HCT116 (cell line): ENCODE results near the gene AADACL4. TPM values are rescaled to one million over a fixed set of nuclear protein-coding genes. Genes with fewer than 3 reads are reported as not detected.

Experiments used
- ATAC-seq: fragments of 200-7000 bp; cut with Tn5 transposase; 2 replicates; pipeline ENCODE4 v1.9.1; 2020; ENCODE audit warnings: mild to moderate bottlenecking, moderate library complexity
- BruUV-seq: library from RNA; stranded (reverse); fragments of 400-500 nt; replicated peaks from 2 replicates; lab custom pipeline; 2021; lab: Mats Ljungman, UMichigan
- CTCF ChIA-PET: fragments of 300-600 bp; sonication (Branson Sonifier 250); formaldehyde crosslinking; loops from one replicate; lab custom pipeline; 2021; ENCODE audit warnings: antibody characterized with exemption; lab: Charles Lee
- POLR2A ChIA-PET: fragments of 300-600, 350-600 bp; sonication (Branson Sonifier 250); formaldehyde crosslinking; loops from one replicate; lab custom pipeline; 2021; ENCODE audit warnings: antibody characterized with exemption; lab: Charles Lee
- RAD21 ChIA-PET, 2 experiments: fragments of 300-600 bp; sonication (Branson Sonifier 250); formaldehyde crosslinking; loops; one replicate each; lab custom pipeline; 2023; ENCODE audit warnings: low total read pairs in 2 of 2; ENCODE audit not compliant: uncharacterized antibody in 2 of 2, unreplicated experiment in 2 of 2, low non-redundant PET in 1 of 2; lab: Charles Lee
- DNase-seq: peaks from one replicate; pipeline ENCODE4 v3.0.0-alpha.2; 2010; ENCODE audit warnings: low read depth, low spot score
- H2AFZ ChIP-seq: fragments of 200-600 bp; shearing (Covaris generic), sonication (generic); 2 replicates; pipeline ENCODE4 v1.6.1; 2017; ENCODE audit warnings: low read depth, mixed run types, mixed read lengths, antibody characterized with exemption, low read length; ENCODE audit not compliant: poor library complexity, severe bottlenecking
- H3K27ac ChIP-seq: 2 replicates; pipeline ENCODE4 v1.5.1; 2012; ENCODE audit warnings: low read depth, low read length
- H3K27me3 ChIP-seq: fragments of 200-600 bp; sonication (generic); 2 replicates; pipeline ENCODE4 v1.6.1; 2016; ENCODE audit warnings: mixed run types, low read length, mixed read lengths; ENCODE audit not compliant: insufficient read depth
- H3K36me3 ChIP-seq, 2 experiments: fragments of 200-500 bp in 1 of 2; fragments of 200-600 bp in 1 of 2; sonication (Bioruptor generic) in 1 of 2; sonication (generic) in 1 of 2; 2 replicates each; pipeline versions ENCODE4 v1.5.1 to v1.6.1; 2014 to 2016; ENCODE audit warnings: low read length in 2 of 2, inconsistent platforms in 1 of 2, mixed read lengths in 1 of 2, mixed run types in 1 of 2; ENCODE audit not compliant: insufficient read depth in 2 of 2, control insufficient read depth in 1 of 2
- H3K4me1 ChIP-seq, 2 experiments: fragments of 200-600 bp in 1 of 2; sonication (generic) in 1 of 2; 2 replicates each; pipeline versions ENCODE4 v1.5.1 to v1.6.1; 2012 to 2017; ENCODE audit warnings: low read length in 2 of 2, inconsistent platforms in 1 of 2, mild to moderate bottlenecking in 1 of 2, mixed read lengths in 1 of 2, mixed run types in 1 of 2, moderate library complexity in 1 of 2; ENCODE audit not compliant: insufficient read depth in 2 of 2, control insufficient read depth in 1 of 2
- H3K4me2 ChIP-seq: fragments of 200-600 bp; sonication (generic); 2 replicates; pipeline ENCODE4 v1.6.1; 2017; ENCODE audit warnings: mixed run types, low read length, mixed read lengths
- H3K4me3 ChIP-seq, 2 experiments: fragments of 200-600 bp in 1 of 2; sonication (generic) in 1 of 2; replicated peaks in 1 of 2; 2 replicates each; pipeline ENCODE4 v1.5.1; 2011 to 2016; ENCODE audit warnings: low read length in 2 of 2, control low read depth in 1 of 2, low read depth in 1 of 2, mild to moderate bottlenecking in 1 of 2, mixed read lengths in 1 of 2, mixed run types in 1 of 2
- H3K79me2 ChIP-seq: fragments of 200-600 bp; sonication (generic); 2 replicates; pipeline ENCODE4 v1.6.1; 2017; ENCODE audit warnings: mild to moderate bottlenecking, mixed run types, low read length, moderate library complexity, mixed read lengths; ENCODE audit not compliant: insufficient read depth
- H3K9ac ChIP-seq: fragments of 200-600 bp; sonication (generic); 2 replicates; pipeline ENCODE4 v1.6.1; 2016; ENCODE audit warnings: low read length, mixed read lengths
- H3K9me2 ChIP-seq: fragments of 200-600 bp; sonication (generic), shearing (Covaris generic); 2 replicates; pipeline ENCODE4 v1.6.1; 2017; ENCODE audit warnings: mixed run types, mild to moderate bottlenecking, moderate library complexity; ENCODE audit not compliant: insufficient read depth
- H3K9me3 ChIP-seq, 2 experiments: fragments of 200-500 bp in 1 of 2; fragments of 200-600 bp in 1 of 2; sonication (Bioruptor generic) in 1 of 2; sonication (generic) in 1 of 2; 2 replicates each; pipeline ENCODE4 v1.6.1; 2014 to 2017; ENCODE audit warnings: low read length in 2 of 2, mixed read lengths in 2 of 2, inconsistent platforms in 1 of 2, low read depth in 1 of 2, mild to moderate bottlenecking in 1 of 2, mixed run types in 1 of 2, moderate library complexity in 1 of 2; ENCODE audit not compliant: control insufficient read depth in 1 of 2, insufficient read depth in 1 of 2
- H4K20me1 ChIP-seq: fragments of 200-600 bp; sonication (generic), shearing (Covaris generic); 2 replicates; pipeline ENCODE4 v1.6.1; 2017; ENCODE audit warnings: mixed run types, mild to moderate bottlenecking, moderate library complexity; ENCODE audit not compliant: insufficient read depth
- CBX3 ChIP-seq: IDR thresholded peaks from 2 replicates; pipeline ENCODE4 v1.6.1; 2012; ENCODE audit warnings: low read depth
- CEBPB ChIP-seq: IDR thresholded peaks from 2 replicates; pipeline ENCODE4 v1.6.1; 2012; ENCODE audit warnings: low read depth
- EZH2 ChIP-seq: fragments of 200-600 bp; sonication (generic); IDR thresholded peaks from 2 replicates; pipeline ENCODE4 v1.6.1; 2017; ENCODE audit warnings: antibody characterized with exemption, mixed run types
- EZH2phosphoT487 ChIP-seq: fragments of 200-600 bp; IDR thresholded peaks from 2 replicates; pipeline ENCODE4 v1.6.1; 2018; ENCODE audit warnings: antibody characterized with exemption, borderline replicate concordance
- MAX ChIP-seq: IDR thresholded peaks from 2 replicates; pipeline ENCODE4 v1.6.1; 2012
- POLR2A ChIP-seq: IDR thresholded peaks from 2 replicates; pipeline ENCODE4 v1.7.0; 2011; ENCODE audit warnings: borderline replicate concordance; ENCODE audit not compliant: insufficient read depth, insufficient read length; ENCODE audit errors: extremely low read depth
- RAD21 ChIP-seq: IDR thresholded peaks from 2 replicates; pipeline ENCODE4 v1.6.1; 2012; ENCODE audit warnings: low read depth, mild to moderate bottlenecking
- REST ChIP-seq: IDR thresholded peaks from 2 replicates; pipeline ENCODE4 v1.6.1; 2012; ENCODE audit warnings: low read depth
- SIN3A ChIP-seq: IDR thresholded peaks from 2 replicates; pipeline ENCODE4 v1.6.1; 2012; ENCODE audit warnings: low read depth
- SRF ChIP-seq: IDR thresholded peaks from 2 replicates; pipeline ENCODE4 v1.6.1; 2012; ENCODE audit warnings: low read depth
- TCF7L2 ChIP-seq: IDR thresholded peaks from 2 replicates; pipeline ENCODE4 v1.7.0; 2011; ENCODE audit warnings: borderline replicate concordance, inconsistent platforms; ENCODE audit not compliant: insufficient read depth, insufficient read length; ENCODE audit errors: extremely low read depth
- ZBTB33 ChIP-seq: IDR thresholded peaks from 2 replicates; pipeline ENCODE4 v1.6.1; 2011; ENCODE audit warnings: mild to moderate bottlenecking, low read length, moderate library complexity; ENCODE audit not compliant: insufficient replicate concordance; ENCODE audit errors: extremely low read depth
- ZNF274 ChIP-seq: fragments of 200-500 bp; sonication (Bioruptor generic); IDR thresholded peaks from 2 replicates; pipeline ENCODE4 v1.6.1; 2014; ENCODE audit warnings: mild to moderate bottlenecking, low read depth, low read length, inconsistent platforms
- intact Hi-C: fragments of 100-400 bp; cut with micrococcal nuclease; formaldehyde crosslinking; loops from 2 replicates; pipeline ENCODE4 v1.10.0; 2022
- total RNA-seq: library from RNA; stranded (reverse); gene quantifications from one replicate; pipeline ENCODE4 v1.2.1, GENCODE V29; 2021; ENCODE audit not compliant: unreplicated experiment

Gene AADACL4
- total RNA-seq, 1 experiment from 2014 or later: not detected

DNA sequence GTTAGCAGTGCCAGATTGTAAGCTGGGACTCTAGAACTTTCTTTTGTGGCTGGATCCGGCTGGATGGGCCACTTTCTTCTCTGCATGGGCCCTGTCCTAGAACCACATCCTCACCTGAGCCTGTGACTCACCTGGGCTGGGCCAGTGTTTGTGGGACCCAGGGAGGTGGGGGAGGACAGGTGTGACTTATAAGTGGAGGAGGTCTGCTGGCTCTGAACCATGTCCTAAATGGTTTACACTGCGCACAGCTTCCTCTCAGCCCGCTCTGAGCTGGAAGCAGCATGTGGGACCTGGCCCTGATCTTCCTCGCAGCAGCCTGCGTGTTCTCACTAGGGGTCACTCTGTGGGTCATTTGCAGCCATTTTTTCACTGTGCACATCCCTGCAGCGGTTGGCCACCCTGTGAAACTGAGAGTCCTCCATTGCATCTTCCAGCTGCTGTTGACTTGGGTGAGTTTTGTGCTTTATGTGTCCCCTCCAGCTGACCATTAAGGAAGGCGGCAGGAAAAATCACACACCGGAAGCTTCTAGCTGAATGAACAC lies 72.1 kb downstream of the AADACL4 start, which contains the start of gene AADACL3:
Gene AADACL3, plus strand, starts transcription at position 215 of the 542 bp plus-strand sequence. Its CDS starts 67 bp downstream, at position 282.
- no peak within 1 kb of the TSS for H3K4me2 ChIP-seq
- POLR2A ChIA-PET: no interaction called here

More for the DNA sequence above, 72.1 kb downstream of the AADACL4 start, which contains the start of gene AADACL3:
- intact Hi-C loops: loop anchor here (5.0 kb wide), 1 partner anchor 39 kb away; no protein-coding TSS in a partner anchor
- no peaks in the 10 kb centered on the region for H3K4me1 ChIP-seq
- H4K20me1 ChIP-seq: no peaks in the 10 kb centered on the region
- no TSS peak for BruUV-seq
- H3K9ac ChIP-seq: no peak within 1 kb of the TSS
- no peaks in the 10 kb centered on the region for H3K79me2 ChIP-seq
- DNase-seq: no peak
- no peak for TF ChIP-seq SIN3A
- no peak for TF ChIP-seq ZBTB33
- no peak for TF ChIP-seq ZNF274
- TF ChIP-seq TCF7L2: no peak
- TF ChIP-seq EZH2: no peak
- no peak for TF ChIP-seq CBX3
- no peak for TF ChIP-seq RAD21
- TF ChIP-seq POLR2A: no peak
- no peak for TF ChIP-seq SRF
- no peak for TF ChIP-seq EZH2phosphoT487
- TF ChIP-seq MAX: no peak
- no peak for TF ChIP-seq REST
- no peak for TF ChIP-seq CEBPB
- TF ChIP-seq, all 23 proteins: peak for 0
- no peak for ATAC-seq
- CTCF ChIA-PET: no interaction called here
- no peaks in the 10 kb centered on the region for H3K9me3 ChIP-seq
- RAD21 ChIA-PET: no interaction called here
- H3K27me3 ChIP-seq: no peaks in the 10 kb centered on the region
- no peaks in the 10 kb centered on the region for H3K36me3 ChIP-seq
- H3K27ac ChIP-seq: no peak within 1 kb of the TSS
- H3K4me3 ChIP-seq: no peak within 1 kb of the TSS
- no peaks in the 10 kb centered on the region for H3K9me2 ChIP-seq
- no peak within 1 kb of the TSS for H2AFZ ChIP-seq
